Glutamatergic neuron (in vitro differentiated cells): ENCODE results near the gene PALD1. TPM values are rescaled to one million over a fixed set of nuclear protein-coding genes. Genes with fewer than 3 reads are reported as not detected.

Experiments
- DNase-seq: peaks from one replicate; pipeline ENCODE4 v3.0.0; 2022
- H3K27ac Mint-ChIP-seq: one replicate; pipeline ENCODE4 v1.8.0; 2020; ENCODE audit warnings: mild to moderate bottlenecking, mixed read lengths, inconsistent platforms; ENCODE audit not compliant: unreplicated experiment
- H3K27me3 Mint-ChIP-seq: one replicate; pipeline ENCODE4 v1.8.0; 2020; ENCODE audit warnings: mild to moderate bottlenecking, moderate library complexity, mixed read lengths, inconsistent platforms; ENCODE audit not compliant: unreplicated experiment
- H3K36me3 Mint-ChIP-seq: one replicate; pipeline ENCODE4 v1.8.0; 2020; ENCODE audit warnings: mild to moderate bottlenecking, mixed read lengths, inconsistent platforms; ENCODE audit not compliant: unreplicated experiment
- H3K4me1 Mint-ChIP-seq: one replicate; pipeline ENCODE4 v1.8.0; 2020; ENCODE audit warnings: mild to moderate bottlenecking, low read depth, mixed read lengths, inconsistent platforms; ENCODE audit not compliant: unreplicated experiment
- H3K4me3 Mint-ChIP-seq: one replicate; pipeline ENCODE4 v1.8.0; 2020; ENCODE audit warnings: mild to moderate bottlenecking, mixed read lengths, inconsistent platforms; ENCODE audit not compliant: unreplicated experiment
- H3K9me3 Mint-ChIP-seq: one replicate; pipeline ENCODE4 v1.8.0; 2020; ENCODE audit warnings: mild to moderate bottlenecking, moderate library complexity, mixed read lengths, inconsistent platforms; ENCODE audit not compliant: unreplicated experiment
- total RNA-seq: library from RNA; stranded (reverse); fragmentation: NEBNext Ultra II Directional; extraction: Animal tissue kit (Norgen Biotek cat#: 25700); gene quantifications from one replicate; pipeline ENCODE4 v1.2.1, GENCODE V29; 2021; ENCODE audit not compliant: unreplicated experiment
- TF ChIP-seq, protein P1 (sequence below): fragments of 200-600 bp; sonication (generic); IDR thresholded peaks from one replicate; pipeline ENCODE4 v1.5.0; 2021; ENCODE audit not compliant: partially characterized antibody, unreplicated experiment

The PALD1 gene
- total RNA-seq, 1 donor from 2014 or later, result 15.5 TPM

DNA sequence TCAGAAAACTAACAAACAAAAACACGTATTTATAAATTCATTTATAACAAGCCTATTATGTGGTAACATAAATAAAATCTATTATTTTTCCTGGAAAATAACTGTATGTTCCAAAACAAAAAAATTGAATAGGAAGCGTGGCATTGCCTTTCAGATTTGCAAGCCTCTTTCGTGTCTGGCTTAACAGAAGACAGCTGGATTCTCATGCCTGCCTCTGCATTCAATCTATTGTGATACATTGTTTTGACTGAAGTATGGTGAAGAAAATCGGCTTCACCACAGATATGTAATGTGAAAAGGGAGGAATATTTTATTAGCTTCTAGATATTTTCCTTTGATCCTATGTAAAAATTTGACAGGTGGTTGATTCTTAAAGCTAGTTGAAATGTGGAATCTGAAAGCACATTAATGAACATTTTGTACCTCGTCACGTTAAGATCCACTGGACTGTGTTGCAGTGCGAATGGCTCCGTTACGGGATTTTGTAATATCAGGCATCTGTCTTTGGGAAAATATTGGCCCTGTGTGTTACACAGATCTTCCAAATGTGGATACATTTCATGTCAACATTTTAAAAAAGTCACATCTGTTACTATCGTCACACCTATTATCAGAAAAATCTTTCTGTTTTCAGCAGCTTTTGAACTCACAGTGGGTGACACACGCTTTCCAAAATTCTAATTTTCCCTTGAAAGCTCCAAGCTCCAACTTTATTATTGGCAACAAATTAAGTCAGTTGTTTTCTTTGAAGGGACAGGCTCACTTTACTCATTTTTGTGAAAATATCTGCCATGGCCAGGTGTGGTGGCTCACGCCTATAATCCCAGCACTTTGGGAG is 26.2 kb downstream of the PALD1 start:
- H3K27me3 Mint-ChIP-seq, result peaks cover 10% of the 10 kb centered on the region
- TF ChIP-seq, protein P1, sequence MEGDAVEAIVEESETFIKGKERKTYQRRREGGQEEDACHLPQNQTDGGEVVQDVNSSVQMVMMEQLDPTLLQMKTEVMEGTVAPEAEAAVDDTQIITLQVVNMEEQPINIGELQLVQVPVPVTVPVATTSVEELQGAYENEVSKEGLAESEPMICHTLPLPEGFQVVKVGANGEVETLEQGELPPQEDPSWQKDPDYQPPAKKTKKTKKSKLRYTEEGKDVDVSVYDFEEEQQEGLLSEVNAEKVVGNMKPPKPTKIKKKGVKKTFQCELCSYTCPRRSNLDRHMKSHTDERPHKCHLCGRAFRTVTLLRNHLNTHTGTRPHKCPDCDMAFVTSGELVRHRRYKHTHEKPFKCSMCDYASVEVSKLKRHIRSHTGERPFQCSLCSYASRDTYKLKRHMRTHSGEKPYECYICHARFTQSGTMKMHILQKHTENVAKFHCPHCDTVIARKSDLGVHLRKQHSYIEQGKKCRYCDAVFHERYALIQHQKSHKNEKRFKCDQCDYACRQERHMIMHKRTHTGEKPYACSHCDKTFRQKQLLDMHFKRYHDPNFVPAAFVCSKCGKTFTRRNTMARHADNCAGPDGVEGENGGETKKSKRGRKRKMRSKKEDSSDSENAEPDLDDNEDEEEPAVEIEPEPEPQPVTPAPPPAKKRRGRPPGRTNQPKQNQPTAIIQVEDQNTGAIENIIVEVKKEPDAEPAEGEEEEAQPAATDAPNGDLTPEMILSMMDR, result no peak
- H3K27ac Mint-ChIP-seq, result no peak overlapping the region
- DNase-seq, result no peak
- H3K4me1 Mint-ChIP-seq, result peaks cover 27% of the 10 kb centered on the region
- no peak overlapping the region for H3K4me3 Mint-ChIP-seq
- no peaks in the 10 kb centered on the region for H3K36me3 Mint-ChIP-seq
- peaks cover 4% of the 10 kb centered on the region for H3K9me3 Mint-ChIP-seq

DNA sequence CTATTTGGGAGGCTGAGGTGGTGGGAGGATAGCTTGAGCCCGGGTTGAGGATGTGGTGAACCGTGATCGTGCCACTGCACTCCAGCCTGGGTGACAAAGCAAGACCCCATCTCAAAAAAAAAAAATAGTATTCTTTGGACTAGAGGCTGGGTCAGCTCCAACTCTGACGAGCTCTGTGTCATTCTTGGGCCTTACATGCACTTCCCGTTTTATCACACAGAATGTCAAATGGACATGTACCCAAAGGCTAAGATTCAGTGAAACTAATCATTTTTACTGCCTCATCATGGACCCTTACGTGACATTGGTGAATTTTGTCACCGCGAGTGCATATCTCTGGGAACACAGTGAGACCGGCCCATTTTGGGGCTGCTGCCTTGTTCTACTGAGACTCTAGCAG is 27.3 kb downstream of the PALD1 start:
- DNase-seq, result no peak
- H3K9me3 Mint-ChIP-seq, result peaks cover 2% of the 10 kb centered on the region
- peaks cover 32% of the 10 kb centered on the region for H3K4me1 Mint-ChIP-seq
- no peaks in the 10 kb centered on the region for H3K36me3 Mint-ChIP-seq
- no peak overlapping the region for H3K4me3 Mint-ChIP-seq
- no peak overlapping the region for H3K27ac Mint-ChIP-seq
- H3K27me3 Mint-ChIP-seq, result peaks cover 6% of the 10 kb centered on the region
- TF ChIP-seq, protein P1, result no peak

GRCh38 chr10:70507966-70508365 is 29.4 kb downstream of the PALD1 start:
- H3K36me3 Mint-ChIP-seq, result no peaks in the 10 kb centered on the region

DNA sequence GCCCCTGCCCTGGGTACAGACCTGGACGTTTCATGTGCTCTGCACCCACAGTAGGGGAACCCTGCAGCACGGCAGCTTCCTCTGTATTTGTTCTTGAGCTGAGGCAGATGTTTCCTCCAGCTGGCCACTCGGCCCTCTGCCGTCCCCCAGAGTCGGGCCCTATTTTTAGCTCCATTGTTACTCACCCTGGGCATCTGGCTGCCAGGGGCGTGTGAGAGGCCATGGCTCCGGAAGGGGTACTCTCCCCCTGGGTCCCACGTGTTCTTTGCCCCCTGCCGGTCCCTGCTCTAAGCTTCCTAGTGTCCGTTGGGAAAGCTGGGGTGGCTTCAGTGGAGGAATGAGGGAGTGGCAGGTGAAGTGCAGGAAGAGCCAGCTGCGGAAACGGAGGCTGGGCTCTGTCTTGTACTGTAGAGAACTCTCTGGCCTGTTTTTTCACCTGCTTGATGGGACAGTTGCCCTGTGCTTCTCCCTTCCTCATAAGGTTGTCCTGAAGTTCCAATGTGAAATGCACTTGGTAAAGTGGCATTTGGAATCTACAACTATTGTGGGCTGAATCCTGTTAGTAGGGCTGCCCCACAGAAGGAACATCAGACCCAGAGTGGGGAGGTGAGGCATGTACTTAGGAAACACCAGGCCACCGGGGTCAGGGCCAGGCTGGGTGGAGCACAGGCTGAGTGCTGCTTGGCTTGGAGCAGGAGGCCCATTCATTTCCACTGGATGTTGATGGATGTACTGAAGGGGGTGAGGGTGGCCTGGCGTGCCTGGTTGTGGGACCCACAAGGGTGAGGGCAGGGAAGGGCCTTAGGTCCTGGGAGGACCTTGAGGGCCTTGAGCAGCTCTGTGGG is 30.6 kb downstream of the PALD1 start:
- H3K9me3 Mint-ChIP-seq, result peaks cover 2% of the 10 kb centered on the region
- peaks cover 6% of the 10 kb centered on the region for H3K27me3 Mint-ChIP-seq
- peak overlapping the region; percentile 97 for H3K27ac Mint-ChIP-seq
- H3K4me3 Mint-ChIP-seq, result peak overlapping the region; percentile 57
- TF ChIP-seq, protein P1, result no peak
- DNase-seq, result peak; percentile 67
- H3K36me3 Mint-ChIP-seq, result no peaks in the 10 kb centered on the region
- H3K4me1 Mint-ChIP-seq, result peaks cover 42% of the 10 kb centered on the region

More at GRCh38 chr10:70507966-70508365, 29.4 kb downstream of the PALD1 start:
- Mint-ChIP-seq H3K4me3 (peak overlapping the region; percentile 23), H3K9me3 (peaks cover 2% of the 10 kb centered on the region), H3K27me3 (peaks cover 6% of the 10 kb centered on the region), H3K27ac (peak overlapping the region; percentile 97), H3K4me1 (peaks cover 48% of the 10 kb centered on the region)
- DNase-seq, result no peak
- TF ChIP-seq, protein P1, result no peak
